ENCODE data around the gene DKC1.

- TF ChIP-seq CTCF (IDR thresholded peaks at IDR 0.05) = no peak
- TF ChIP-seq POLR2A (IDR thresholded peaks at IDR 0.05) = no peak
Observed at GRCh38 chrX:154751669-154752271, 10.9 kb upstream of the DKC1 start.

Data from body of pancreas (tissue), 4 donors.